PC-3 (cell line): ENCODE measurements around the gene MYO1F. TPM values are rescaled to one million over a fixed set of nuclear protein-coding genes. Genes with fewer than 3 reads are reported as not detected.
A peak's percentile ranks its signal among the peaks of the same experiment; 100 is the strongest.

Experiments
- ATAC-seq: fragments of 200-7000 bp; cut with Tn5 transposase; 2 replicates; pipeline ENCODE4 v1.9.1; 2020; ENCODE audit warnings: mild to moderate bottlenecking, moderate library complexity
- BruUV-seq: library from RNA; stranded (reverse); fragments of 400-500 nt; replicated peaks from 2 replicates; lab custom pipeline; 2021; lab: Mats Ljungman, UMichigan
- CTCF ChIA-PET: fragments of 300-600 bp; sonication (Branson Sonifier 250); formaldehyde crosslinking; loops from one replicate; lab custom pipeline; 2022; ENCODE audit warnings: antibody characterized with exemption; lab: Charles Lee
- POLR2A ChIA-PET: fragments of 300-600 bp; sonication (Branson Sonifier 250); formaldehyde crosslinking; loops from one replicate; lab custom pipeline; 2022; ENCODE audit warnings: antibody characterized with exemption; ENCODE audit not compliant: unreplicated experiment; lab: Charles Lee
- DNase-seq: peaks from one replicate; pipeline ENCODE4 v3.0.0-alpha.2; 2015
- H2AFZ ChIP-seq: fragments of 300-600 bp; sonication (generic); 2 replicates; pipeline ENCODE4 v1.6.0; 2016; ENCODE audit warnings: antibody characterized with exemption, low read length
- H3F3A ChIP-seq: fragments of 300-600 bp; sonication (generic); one replicate; pipeline ENCODE4 v1.6.0; 2017; ENCODE audit warnings: antibody characterized with exemption, low read length, control low read depth, mild to moderate bottlenecking; ENCODE audit not compliant: unreplicated experiment
- H3K27ac ChIP-seq: fragments of 300-600 bp; sonication (generic); 2 replicates; pipeline ENCODE4 v1.5.1; 2016; ENCODE audit warnings: mild to moderate bottlenecking, low read length
- H3K27me3 ChIP-seq: fragments of 300-600 bp; sonication (generic); 2 replicates; pipeline ENCODE4 v1.6.1; 2016; ENCODE audit warnings: low read length, mixed read lengths
- H3K36me3 ChIP-seq: fragments of 300-600 bp; sonication (generic); 2 replicates; pipeline ENCODE4 v1.6.1; 2016; ENCODE audit warnings: low read depth, mixed run types, low read length, mixed read lengths
- H3K4me1 ChIP-seq: fragments of 300-600 bp; sonication (generic); 2 replicates; pipeline ENCODE4 v1.5.1; 2016; ENCODE audit warnings: low read length; ENCODE audit not compliant: insufficient read depth
- H3K4me2 ChIP-seq: fragments of 300-600 bp; sonication (generic); 2 replicates; pipeline ENCODE4 v1.6.0; 2016; ENCODE audit warnings: low read length
- H3K4me3 ChIP-seq: fragments of 300-600 bp; sonication (generic); 2 replicates; pipeline ENCODE4 v1.5.1; 2016; ENCODE audit warnings: mild to moderate bottlenecking, low read length, mixed read lengths
- H3K79me2 ChIP-seq: fragments of 300-600 bp; sonication (generic); 2 replicates; pipeline ENCODE4 v1.6.1; 2017; ENCODE audit warnings: low read length, mixed read lengths
- H3K9ac ChIP-seq: fragments of 300-600 bp; sonication (generic); 2 replicates; pipeline ENCODE4 v1.6.0; 2016; ENCODE audit warnings: mild to moderate bottlenecking, low read length
- H3K9me2 ChIP-seq: fragments of 300-600 bp; sonication (generic); replicated peaks from 2 replicates; pipeline ENCODE4 v1.6.1; 2016; ENCODE audit warnings: mixed run types, low read length, mixed read lengths
- H3K9me3 ChIP-seq: fragments of 300-600 bp; sonication (generic); 2 replicates; pipeline ENCODE4 v1.6.1; 2016; ENCODE audit warnings: low read length, mixed read lengths
- H4K20me1 ChIP-seq: fragments of 300-600 bp; sonication (generic); 2 replicates; pipeline ENCODE4 v1.6.1; 2016; ENCODE audit warnings: low read length, mixed read lengths
- CTCF ChIP-seq: fragments of 300-600 bp; sonication (generic); conservative IDR thresholded peaks from 2 replicates; pipeline ENCODE4 v1.5.1; 2017; ENCODE audit warnings: antibody characterized with exemption, low read depth, mild to moderate bottlenecking, low read length
- EZH2 ChIP-seq: fragments of 300-600 bp; sonication (generic); IDR thresholded peaks from one replicate; pipeline ENCODE4 v1.6.1; 2017; ENCODE audit warnings: antibody characterized with exemption, mild to moderate bottlenecking, low read length; ENCODE audit not compliant: unreplicated experiment
- EZH2phosphoT487 ChIP-seq: fragments of 300-600 bp; sonication (generic); IDR thresholded peaks from 2 replicates; pipeline ENCODE4 v1.6.1; 2018; ENCODE audit warnings: mild to moderate bottlenecking, antibody characterized with exemption, low read length, borderline replicate concordance
- intact Hi-C: fragments of 100-400 bp; cut with micrococcal nuclease; formaldehyde crosslinking; loops from 2 replicates; pipeline ENCODE4 v1.9.0; 2023
- total RNA-seq: library from RNA; depleted of rRNA; stranded (reverse); fragments of >200 nt; gene quantifications from 2 replicates; pipeline ENCODE4 v1.2.3, GENCODE V29; 2014

The MYO1F gene
- total RNA-seq, 1 experiment from 2014 or later = 2.0 TPM

- Histone ChIP-seq H3K9me3 (no peaks in the 10 kb centered on the region), H2AFZ (peak within 1 kb of the TSS; percentile 85), H3K9me2 (no peaks in the 10 kb centered on the region), H3K4me1 (peaks cover 9% of the 10 kb centered on the region), H3F3A (no peaks in the 10 kb centered on the region), H3K27ac (peak within 1 kb of the TSS; percentile 91), H4K20me1 (no peaks in the 10 kb centered on the region), H3K4me3 (peak within 1 kb of the TSS; percentile 78), H3K36me3 (no peaks in the 10 kb centered on the region), H3K79me2 (no peaks in the 10 kb centered on the region), H3K4me2 (peak within 1 kb of the TSS; percentile 78), H3K9ac (peak within 1 kb of the TSS; percentile 98), H3K27me3 (no peaks in the 10 kb centered on the region)
- ATAC-seq = peak; percentile 95
- intact Hi-C loops = loop anchor here (1.0 kb wide), 1 partner anchor 11 kb away; no protein-coding TSS in a partner anchor
- no TSS peak for BruUV-seq
- ChIA-PET CTCF (interaction anchor here (0.5 to 1.5 kb wide), 10 partner anchors 9 to 101 kb away, joined by 3 to 9 read pairs (median 5); partner anchors contain the start of gene MARCHF2), POLR2A (interaction anchor here (0.6 to 1.8 kb wide), 15 partner anchors 12 to 570 kb away, joined by 3 to 27 read pairs (median 4); partner anchors contain the start of genes HNRNPM and MARCHF2)
- TF ChIP-seq EZH2phosphoT487 (no peak), EZH2 (no peak), CTCF (no peak)
- DNase-seq = peak; percentile 98
Observed at GRCh38 chr19:8513687-8514504, 63.3 kb downstream of the MYO1F start, which contains the start of gene ZNF414. Gene ZNF414, minus strand, starts transcription at chr19:8514167. Its CDS starts 121 bp downstream, at chr19:8514046.

- Histone ChIP-seq H3K9ac (peak overlapping the region; percentile 98), H3K27me3 (no peaks in the 10 kb centered on the region), H3K4me3 (peak overlapping the region; percentile 78), H3K4me1 (peaks cover 9% of the 10 kb centered on the region), H3K27ac (peak overlapping the region; percentile 91), H3K9me2 (no peaks in the 10 kb centered on the region), H3K9me3 (no peaks in the 10 kb centered on the region), H3K79me2 (no peaks in the 10 kb centered on the region), H3K36me3 (no peaks in the 10 kb centered on the region), H4K20me1 (no peaks in the 10 kb centered on the region), H3F3A (no peaks in the 10 kb centered on the region), H2AFZ (peak overlapping the region; percentile 85), H3K4me2 (peak overlapping the region; percentile 78)
- TF ChIP-seq EZH2 = no peak
- TSS peak; percentile 79 for BruUV-seq
- intact Hi-C loops = loop anchor here (1.0 kb wide), 1 partner anchor 12 kb away; no protein-coding TSS in a partner anchor
- no peak for DNase-seq
- ATAC-seq = no peak
- POLR2A ChIA-PET = interaction anchor here (0.5 to 1.8 kb wide), 8 partner anchors 13 to 569 kb away, joined by 3 to 27 read pairs (median 8); partner anchors contain the start of gene MARCHF2
- CTCF ChIA-PET = interaction anchor here (0.5 to 1.5 kb wide), 8 partner anchors 8 to 100 kb away, joined by 3 to 9 read pairs (median 6); partner anchors contain the start of gene MARCHF2
Observed at GRCh38 chr19:8513036-8513686, 64.1 kb downstream of the MYO1F start.
